HL-60/S4 treated with retinoic acid at 250 ng/mL for 4 days and 3 days (cell line): ENCODE measurements around the gene ZFAND3.

Source experiments
- in situ Hi-C: fragments of 300-500 bp; cut with MboI; formaldehyde crosslinking; loops from 2 replicates; pipeline ENCODE4 v1.7.0; 2022; ENCODE audit warnings: low sequenced_read_pairs

The ZFAND3 gene

GRCh38 chr6:38192487-38192886, 373.0 kb downstream of the ZFAND3 start:
- in situ Hi-C loops: no loop called here

DNA sequence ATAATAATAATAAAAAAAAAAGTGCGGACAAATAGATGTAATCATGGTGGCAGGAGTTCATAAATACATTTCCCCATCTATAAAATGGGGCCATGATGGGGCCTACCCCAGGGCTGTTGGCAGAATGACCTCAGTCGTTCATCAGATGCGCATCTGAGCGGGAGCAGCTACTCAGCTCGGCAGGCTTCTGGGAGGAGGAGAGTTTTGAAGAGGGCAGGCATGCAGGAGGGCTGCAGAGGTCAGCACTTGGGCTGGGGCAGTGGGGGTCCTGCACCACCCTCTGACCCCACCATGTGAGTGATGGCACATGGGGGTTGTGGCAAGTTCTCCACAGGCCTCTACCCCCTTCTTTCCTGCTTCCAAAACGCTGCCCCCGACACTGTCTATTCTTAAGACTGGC, 373.5 kb downstream of the ZFAND3 start:
- in situ Hi-C loops: no loop called here

DNA sequence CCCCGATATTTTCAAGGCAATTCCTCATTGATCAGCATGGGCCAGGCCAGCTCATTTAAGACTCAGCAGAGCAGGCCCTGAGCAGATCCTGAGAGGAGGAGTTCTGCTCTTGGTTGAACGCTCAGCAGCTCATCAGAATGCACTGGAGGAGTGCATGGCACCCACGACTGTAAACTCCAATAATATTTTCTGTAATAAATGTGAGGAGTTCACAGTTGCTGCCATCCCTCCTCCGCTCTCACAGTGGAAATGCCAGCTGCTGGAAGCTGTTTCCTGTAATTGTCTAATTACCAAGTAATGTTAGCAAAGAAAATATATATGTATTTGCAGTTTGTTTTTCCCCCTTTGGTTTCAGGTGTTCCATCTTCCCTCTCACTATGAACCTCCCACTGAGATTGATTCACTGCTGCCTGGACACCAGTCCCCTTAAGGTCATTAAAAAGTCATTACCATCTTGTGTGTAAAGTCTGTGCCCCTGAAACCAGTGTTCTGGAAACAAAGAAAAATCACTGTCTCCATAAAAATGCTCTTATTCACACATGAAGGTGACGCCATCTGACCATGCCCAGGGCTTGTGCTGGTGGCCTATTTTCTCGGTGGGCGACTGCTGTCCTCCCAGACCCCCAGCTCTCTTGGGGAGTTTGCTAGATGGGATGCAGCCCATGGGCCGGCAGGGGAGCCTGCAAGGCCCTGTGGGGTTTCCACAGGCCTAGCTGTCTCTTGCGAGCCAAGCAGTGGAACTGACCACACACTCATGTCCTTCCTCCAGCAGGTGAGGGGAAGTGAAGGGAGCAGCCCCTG, 374.2 kb downstream of the ZFAND3 start:
- in situ Hi-C loops: no loop called here

- in situ Hi-C loops: no loop called here
Observed at GRCh38 chr6:38194282-38194572, 374.7 kb downstream of the ZFAND3 start.

DNA sequence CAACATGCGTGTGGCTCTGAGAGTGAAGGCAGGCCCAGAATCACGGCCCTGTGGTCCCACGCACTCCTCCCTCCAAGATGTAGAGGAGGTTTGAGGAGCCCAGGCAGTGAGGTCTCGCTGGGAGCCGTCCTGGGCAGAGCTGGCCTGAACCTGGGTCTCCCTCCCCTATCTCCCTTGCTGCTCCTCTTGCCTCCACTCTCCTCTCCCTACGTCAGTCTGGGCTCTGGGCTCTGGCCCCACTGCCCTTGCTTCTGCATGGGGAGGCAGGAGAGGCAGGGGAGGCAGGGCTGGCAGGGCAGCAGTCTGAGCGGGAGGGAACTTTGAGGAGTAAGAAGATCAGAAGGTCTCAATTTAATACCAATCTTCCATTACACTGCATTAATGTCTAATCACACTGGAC, 375.1 kb downstream of the ZFAND3 start:
- in situ Hi-C loops: no loop called here

DNA sequence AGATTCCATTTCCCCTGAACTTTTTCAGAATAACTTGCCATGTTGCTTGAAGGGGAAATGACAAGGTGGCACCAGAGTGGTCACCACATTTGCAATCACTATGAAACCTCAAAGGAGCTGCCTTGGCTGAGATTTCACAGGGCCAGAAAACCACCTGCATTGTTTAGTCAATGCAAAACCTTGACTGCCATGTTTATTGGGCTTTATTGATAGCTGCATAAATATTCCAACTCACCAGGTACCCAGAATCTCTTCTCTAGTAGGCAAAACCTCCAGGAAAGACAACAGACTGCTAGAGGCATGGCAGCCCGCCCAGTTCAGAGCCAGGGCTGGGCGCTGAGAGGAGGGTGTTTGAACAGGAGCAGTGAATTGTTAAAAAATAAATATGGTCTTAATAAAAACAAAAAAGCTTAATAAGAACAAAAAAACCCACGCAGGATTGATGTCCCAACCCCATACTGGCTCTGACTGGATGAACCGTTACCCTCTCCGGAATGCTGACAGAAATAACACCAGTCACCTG, 375.6 kb downstream of the ZFAND3 start:
- in situ Hi-C loops: no loop called here

DNA sequence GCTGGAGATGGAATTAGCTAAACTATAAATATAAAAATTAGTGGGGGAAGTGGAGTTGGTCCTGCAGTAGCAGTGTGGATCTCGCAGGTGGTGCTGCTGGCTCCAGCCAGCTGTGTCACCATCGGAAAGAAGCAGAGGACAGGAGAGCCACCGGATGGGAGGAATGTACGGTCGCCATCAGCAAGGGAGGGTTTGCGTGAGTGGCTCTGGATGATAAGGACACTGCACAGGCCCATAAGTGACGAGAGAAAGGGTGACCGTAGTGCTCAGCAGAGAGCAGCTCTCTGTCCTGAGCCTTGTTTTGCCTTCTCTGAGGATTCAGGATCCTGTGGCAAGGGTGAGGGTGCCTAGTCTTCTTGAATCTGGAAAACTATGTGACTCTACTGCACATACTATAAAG, 378.7 kb downstream of the ZFAND3 start:
- in situ Hi-C loops: no loop called here
